HEK293T (cell line): Measurements from ENCODE around the gene TMEM178B.

Source experiments
- BHLHE40 ChIP-seq: fragments of 450-650 bp; IDR thresholded peaks from 2 replicates; pipeline ENCODE4 v1.6.1; 2016; ENCODE audit warnings: mild to moderate bottlenecking, moderate library complexity, borderline replicate concordance
- CTBP1 ChIP-seq: fragments of 450-650 bp; IDR thresholded peaks from 2 replicates; pipeline ENCODE4 v1.6.1; 2016; ENCODE audit warnings: borderline replicate concordance
- ELF4 ChIP-seq: fragments of 450-650 bp; IDR thresholded peaks from 2 replicates; pipeline ENCODE4 v1.6.1; 2017; ENCODE audit warnings: antibody characterized with exemption
- FOXA1 ChIP-seq: fragments of 450-650 bp; IDR thresholded peaks from 2 replicates; pipeline ENCODE4 v1.6.1; 2016; ENCODE audit warnings: mild to moderate bottlenecking
- FOXM1 ChIP-seq: fragments of 450-650 bp; IDR thresholded peaks from 2 replicates; pipeline ENCODE4 v1.6.1; 2017; ENCODE audit warnings: mild to moderate bottlenecking, borderline replicate concordance
- HDGF ChIP-seq: fragments of 450-650 bp; IDR thresholded peaks from 2 replicates; pipeline ENCODE4 v1.6.1; 2017; ENCODE audit warnings: antibody characterized with exemption, borderline replicate concordance
- L3MBTL2 ChIP-seq: fragments of 450-650 bp; conservative IDR thresholded peaks from 2 replicates; pipeline ENCODE4 v1.6.1; 2016; ENCODE audit warnings: mild to moderate bottlenecking
- SP1 ChIP-seq: fragments of 450-650 bp; IDR thresholded peaks from 2 replicates; pipeline ENCODE4 v1.6.1; 2017
- TARDBP ChIP-seq: fragments of 450-650 bp; IDR thresholded peaks from 2 replicates; pipeline ENCODE4 v1.6.1; 2016
- ZNF384 ChIP-seq: fragments of 450-650 bp; IDR thresholded peaks from 2 replicates; pipeline ENCODE4 v1.6.1; 2016

- TF ChIP-seq BHLHE40 (no peak), FOXM1 (no peak), TARDBP (no peak), SP1 (no peak), HDGF (no peak), FOXA1 (no peak), L3MBTL2 (no peak), ZNF384 (no peak), CTBP1 (no peak), ELF4 (no peak)
These were observed 275.5 kb downstream of the TMEM178B start for GRCh38 chr7:141349338-141349737.
